ENCODE data around the gene EFCAB11. TPM values are rescaled to one million over a fixed set of nuclear protein-coding genes. Genes with fewer than 3 reads are reported as not detected.
"Not testable (repeated sequence)": the region's sequence is repeated elsewhere in the genome, so short reads cannot be mapped to it uniquely, and the experiment has no call there.

The EFCAB11 gene
- total RNA-seq, 1 donor from 2014 or later = 15.9 TPM

DNA sequence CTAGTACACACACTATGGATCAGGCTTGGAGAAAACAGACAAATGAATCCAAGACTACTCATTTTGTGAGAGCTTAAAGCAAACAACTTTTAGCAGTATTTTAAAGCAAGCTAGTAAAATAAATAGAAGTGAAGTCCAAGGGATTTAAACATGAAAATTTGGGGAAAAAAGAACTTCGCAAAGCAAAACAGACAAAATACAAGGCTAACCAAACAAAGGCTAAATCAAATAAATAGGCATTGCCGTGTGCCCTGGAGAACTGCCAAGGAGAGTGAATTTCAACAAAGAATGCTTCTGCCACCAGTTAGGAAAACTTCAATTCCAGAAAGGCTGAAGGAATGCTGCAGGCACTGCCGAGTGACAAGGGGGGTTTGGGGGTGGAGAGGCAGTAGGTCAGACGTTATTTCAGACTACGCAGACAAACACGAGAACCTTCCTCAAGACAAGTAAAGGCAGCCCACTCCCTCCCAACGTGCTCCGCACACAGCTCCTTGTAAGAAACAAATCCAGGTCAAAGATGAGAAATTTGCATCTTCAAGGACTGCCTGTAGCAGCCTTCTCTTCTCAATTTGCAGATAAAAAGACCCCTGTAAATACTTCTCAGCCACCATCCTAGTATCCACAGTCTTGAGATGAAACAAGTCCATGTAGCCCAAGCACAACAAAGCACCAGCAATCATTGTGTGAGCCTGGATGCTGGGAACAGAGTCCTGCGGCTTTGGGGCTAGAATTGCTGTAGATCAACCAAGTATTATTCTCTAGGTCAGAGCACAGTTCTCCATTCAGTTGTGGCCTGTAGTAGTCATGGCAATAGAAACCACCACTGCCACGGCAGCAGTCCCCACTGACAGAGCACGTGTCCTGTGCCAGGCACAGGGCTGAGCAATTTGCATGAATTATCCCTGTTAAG is 43.3 kb downstream of the EFCAB11 start:
- peak; percentile 66 for DNase-seq (ENCODE audit: low spot score)

GRCh38 chr14:89910691-89911009 is 43.9 kb downstream of the EFCAB11 start:
- peak; percentile 15 for DNase-seq (ENCODE audit: low spot score)

GRCh38 chr14:89909586-89909985 is 44.9 kb downstream of the EFCAB11 start:
- no peak for DNase-seq (ENCODE audit: low spot score)

DNA sequence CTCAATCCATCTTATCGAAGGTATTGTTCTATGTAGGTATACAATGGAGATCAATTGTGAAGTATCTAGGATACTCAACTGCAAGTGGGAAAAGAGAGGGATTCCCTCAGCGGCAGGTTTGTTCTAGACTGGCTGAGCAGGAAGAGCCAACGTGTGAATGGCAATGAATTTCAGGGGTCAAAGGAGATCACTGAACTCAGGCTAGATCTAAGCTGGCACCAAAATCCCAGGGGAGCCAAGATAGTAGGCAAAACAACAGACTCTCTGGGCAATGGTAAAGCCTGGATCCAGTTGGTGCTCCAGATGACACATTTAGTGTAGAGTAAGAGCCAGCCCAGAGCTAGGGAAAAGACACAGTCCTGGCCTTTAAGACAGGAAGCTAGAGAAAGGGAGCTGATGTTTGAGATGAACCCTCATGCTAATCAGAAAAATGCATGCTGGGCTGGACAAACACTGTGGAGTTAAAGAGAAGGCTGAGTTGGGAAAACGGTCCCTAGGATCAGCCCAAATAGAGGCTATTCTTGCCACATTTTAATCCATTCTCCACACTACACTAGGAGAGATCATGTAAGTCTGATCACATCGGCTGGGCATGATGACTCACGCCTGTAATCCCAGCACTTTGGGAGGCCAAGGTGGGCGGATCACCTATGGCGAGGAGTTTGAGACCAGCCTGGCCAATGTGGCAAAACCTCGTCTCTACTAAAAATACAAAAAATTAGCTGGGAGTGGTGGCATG is 45.6 kb downstream of the EFCAB11 start:
- no peak for DNase-seq (ENCODE audit: low spot score)

DNA sequence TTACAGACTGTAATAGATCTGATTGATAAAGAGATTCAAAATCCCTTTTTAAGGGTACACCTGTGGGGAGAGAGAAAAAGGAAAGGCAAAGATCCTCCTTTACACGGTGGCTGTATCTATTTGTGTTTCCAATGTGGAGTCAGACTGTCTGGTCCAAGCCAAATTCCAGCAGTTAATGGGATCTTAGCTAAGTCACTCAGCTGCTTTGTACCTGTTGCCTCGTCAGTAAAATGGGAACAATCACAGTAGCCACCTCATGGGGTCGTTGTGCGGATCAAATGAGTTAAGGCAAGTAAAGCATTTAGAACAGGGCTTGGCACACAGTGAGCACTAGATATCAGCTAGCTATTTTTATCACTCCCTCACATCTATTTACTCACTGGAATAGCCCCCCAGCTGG is 46.9 kb downstream of the EFCAB11 start:
- DNase-seq (ENCODE audit: low spot score) = no peak

GRCh38 chr14:89906000-89906399 is 48.5 kb downstream of the EFCAB11 start:
- no peak for DNase-seq (ENCODE audit: low spot score)

- peak; percentile 42 for DNase-seq (ENCODE audit: low spot score)
Measured at GRCh38 chr14:89903340-89903952, 51.1 kb downstream of the EFCAB11 start.

GRCh38 chr14:89902881-89903280 is 51.6 kb downstream of the EFCAB11 start:
- no peak for DNase-seq (ENCODE audit: low spot score)

- DNase-seq (ENCODE audit: low spot score) = peak; percentile 34
Measured at GRCh38 chr14:89900802-89901201, 53.7 kb downstream of the EFCAB11 start.

- DNase-seq (ENCODE audit: low spot score) = peak; percentile 38
Measured at GRCh38 chr14:89899917-89900663, 54.4 kb downstream of the EFCAB11 start.

GRCh38 chr14:89899291-89899690 is 55.2 kb downstream of the EFCAB11 start:
- peak; percentile 10 for DNase-seq (ENCODE audit: low spot score)

- not testable (repeated sequence) for DNase-seq (ENCODE audit: low spot score)
Measured at GRCh38 chr14:89893388-89893787, 61.1 kb downstream of the EFCAB11 start.

- DNase-seq (ENCODE audit: low spot score) = no peak
Measured at GRCh38 chr14:89892953-89893352, 61.6 kb downstream of the EFCAB11 start.

DNA sequence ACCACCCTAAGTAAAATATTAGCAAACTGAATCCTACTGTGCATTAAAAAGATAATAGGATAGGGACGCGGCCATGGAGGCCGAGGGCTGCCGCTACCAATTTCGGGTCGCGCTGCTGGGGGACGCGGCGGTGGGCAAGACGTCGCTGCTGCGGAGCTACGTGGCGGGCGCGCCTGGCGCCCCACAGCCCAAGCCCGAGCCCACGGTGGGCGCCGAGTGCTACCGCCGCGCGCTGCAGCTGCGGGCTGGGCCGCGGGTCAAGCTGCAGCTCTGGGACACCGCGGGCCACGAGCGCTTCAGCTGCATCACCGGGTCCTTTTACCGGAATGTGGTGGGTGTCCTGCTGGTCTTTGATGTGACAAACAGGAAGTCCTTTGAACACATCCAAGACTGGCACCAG is 62.8 kb downstream of the EFCAB11 start:
- DNase-seq (ENCODE audit: low spot score) = not testable (repeated sequence)

DNA sequence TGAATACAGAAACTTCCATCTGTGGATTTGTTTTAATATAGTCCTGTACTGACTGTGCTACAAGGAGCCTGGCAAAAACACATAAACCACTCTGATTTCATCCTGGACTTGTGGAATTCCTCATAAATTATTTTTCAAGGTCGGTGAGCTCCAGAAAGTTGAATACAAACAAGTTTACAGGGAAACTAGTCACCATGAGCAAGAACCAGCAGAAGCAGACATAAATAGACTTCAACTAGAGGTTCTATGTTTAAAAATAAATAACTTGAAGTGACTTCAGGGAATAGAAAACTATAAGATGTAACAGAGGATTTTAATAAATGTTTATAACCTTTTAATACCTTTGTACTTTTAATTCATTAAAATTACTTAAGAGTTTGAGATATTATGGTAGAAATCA is 63.5 kb downstream of the EFCAB11 start:
- DNase-seq (ENCODE audit: low spot score) = no peak

DNA sequence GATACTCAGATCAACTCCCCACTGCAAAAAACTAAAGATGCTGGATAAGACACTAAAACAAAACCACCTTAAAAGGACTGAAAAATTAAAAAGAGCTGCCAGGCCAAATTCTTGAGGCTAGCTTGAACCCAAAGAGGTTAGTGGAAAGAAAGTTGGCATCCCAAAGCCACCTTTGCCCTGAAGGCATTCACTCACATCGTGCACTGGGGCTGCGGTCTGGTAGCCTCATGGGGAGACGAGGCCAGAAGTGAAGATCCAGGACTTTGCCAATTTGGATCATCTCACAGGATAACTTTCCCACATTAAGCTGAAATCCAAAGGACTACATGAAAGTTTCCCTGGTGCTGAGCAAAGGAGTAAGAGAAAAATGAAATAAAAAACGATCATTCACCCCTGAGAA is 63.9 kb downstream of the EFCAB11 start:
- no peak for DNase-seq (ENCODE audit: low spot score)

DNA sequence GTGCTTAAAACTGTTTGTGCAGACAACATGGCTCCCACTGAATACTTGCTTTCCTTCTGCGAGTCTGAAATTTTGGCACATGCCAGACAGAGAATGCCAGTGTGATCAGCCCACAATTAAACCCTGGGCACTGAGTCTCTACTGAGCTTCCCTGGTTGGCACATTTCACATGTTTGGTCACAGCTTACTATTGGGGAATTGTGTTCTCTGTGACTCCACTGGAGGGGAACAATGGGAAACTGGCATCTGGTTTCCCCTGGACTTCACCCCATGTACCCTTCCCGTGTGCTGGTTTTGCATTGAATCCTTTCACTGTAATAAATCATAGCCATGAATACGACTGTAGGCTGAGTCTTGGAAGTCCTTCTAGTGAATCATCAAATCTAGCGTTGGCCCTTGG is 64.9 kb downstream of the EFCAB11 start:
- DNase-seq (ENCODE audit: low spot score) = no peak

DNA sequence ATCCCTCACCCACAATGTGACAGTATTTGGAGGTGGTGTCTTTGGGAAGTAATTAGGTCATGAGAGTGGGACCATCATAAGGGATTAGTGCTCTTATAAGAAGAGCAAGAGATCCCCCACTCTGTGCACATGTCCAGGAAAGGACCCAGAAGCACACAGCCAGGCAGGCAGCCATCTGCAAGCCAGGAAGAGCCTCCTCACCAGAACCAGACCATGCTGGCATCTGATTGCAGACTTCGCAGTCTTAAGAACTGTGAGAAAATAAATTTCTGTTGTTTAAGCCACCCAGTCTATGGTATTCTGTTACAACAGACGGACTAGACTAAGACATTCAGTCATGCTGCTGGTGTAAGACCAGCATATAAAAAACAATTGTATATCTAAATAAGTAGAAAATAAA is 69.8 kb downstream of the EFCAB11 start:
- DNase-seq (ENCODE audit: low spot score) = no peak

GRCh38 chr14:89881839-89882238 is 72.7 kb downstream of the EFCAB11 start:
- no peak for DNase-seq (ENCODE audit: low spot score)

GRCh38 chr14:89874091-89874490 is 80.4 kb downstream of the EFCAB11 start:
- not testable (repeated sequence) for DNase-seq (ENCODE audit: low spot score)

DNA sequence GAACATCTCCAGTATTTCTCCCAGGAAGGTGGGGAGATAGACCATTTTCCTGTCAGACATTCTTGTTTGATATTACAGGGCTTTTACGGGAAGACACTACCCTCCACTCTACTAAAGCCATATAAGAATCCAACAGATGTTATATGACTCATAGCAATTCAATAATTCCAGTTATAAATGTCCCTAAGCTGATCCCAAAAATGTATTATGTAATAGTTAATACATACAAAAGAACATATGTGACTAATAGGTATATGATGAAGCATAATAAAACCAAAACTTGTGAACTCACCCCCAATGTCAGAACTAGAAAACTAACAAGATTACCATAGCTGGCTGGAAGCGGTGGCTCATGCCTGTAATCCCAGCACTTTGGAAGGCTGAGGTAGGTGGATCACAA is 84.2 kb downstream of the EFCAB11 start:
- peak; percentile 5 for DNase-seq (ENCODE audit: low spot score)

DNA sequence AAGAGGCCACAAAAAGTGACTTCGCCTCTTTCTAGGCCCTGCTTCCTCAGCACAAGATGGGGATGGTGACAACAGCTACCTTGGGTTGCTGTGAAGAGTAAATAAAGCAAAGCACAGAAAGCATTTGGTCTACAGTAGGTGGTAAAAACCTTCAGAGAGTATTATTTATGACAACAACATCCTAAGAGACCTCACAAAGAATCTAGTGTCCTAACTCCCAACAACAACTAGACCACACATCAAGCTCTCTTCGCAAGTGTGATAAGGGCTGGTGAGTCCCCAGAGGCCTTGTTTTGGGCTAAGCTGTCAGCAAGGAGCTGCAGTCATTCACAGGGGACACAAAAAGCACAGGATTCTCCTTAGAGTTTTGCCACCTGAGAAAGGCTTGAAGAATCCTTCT is 84.9 kb downstream of the EFCAB11 start:
- no peak for DNase-seq (ENCODE audit: low spot score)

All from umbilical cord (tissue), 2 donors.